PC-9 (cell line): ENCODE data around the gene RXFP3. TPM values are rescaled to one million over a fixed set of nuclear protein-coding genes. Genes with fewer than 3 reads are reported as not detected.
"Not testable (repeated sequence)": the region's sequence is repeated elsewhere in the genome, so short reads cannot be mapped to it uniquely, and the experiment has no call there.

Experiments used
- BruUV-seq: library from RNA; stranded (reverse); fragments of 400-500 nt; replicated peaks from 2 replicates; lab custom pipeline; 2021; lab: Mats Ljungman, UMichigan
- CTCF ChIA-PET: fragments of 300-600 bp; sonication (Branson Sonifier 250); formaldehyde crosslinking; loops from one replicate; lab custom pipeline; 2022; ENCODE audit warnings: antibody characterized with exemption; lab: Charles Lee
- POLR2A ChIA-PET: fragments of 300-600 bp; sonication (Branson Sonifier 250); formaldehyde crosslinking; loops from one replicate; lab custom pipeline; 2022; ENCODE audit warnings: antibody characterized with exemption; ENCODE audit not compliant: unreplicated experiment; lab: Charles Lee
- DNase-seq, 2 experiments: peaks; one replicate each; pipeline versions ENCODE4 v3.0.0 to v3.0.0-alpha.2; 2015 to 2022; ENCODE audit warnings: mixed read lengths in 1 of 2
- H2AFZ ChIP-seq: fragments of 200-600 bp; sonication (generic); 2 replicates; pipeline ENCODE4 v1.8.1; 2017; ENCODE audit warnings: antibody characterized with exemption
- H3F3A ChIP-seq: fragments of 200-600 bp; sonication (generic); 2 replicates; pipeline ENCODE4 v1.8.1; 2017; ENCODE audit warnings: antibody characterized with exemption, mild to moderate bottlenecking, low read depth; ENCODE audit not compliant: insufficient read depth
- H3K27ac ChIP-seq: fragments of 200-600 bp; sonication (generic); 2 replicates; pipeline ENCODE4 v1.6.1; 2016; ENCODE audit warnings: mixed run types
- H3K27me3 ChIP-seq: fragments of 200-600 bp; sonication (generic); 2 replicates; pipeline ENCODE4 v1.6.1; 2016; ENCODE audit warnings: low read depth, mixed run types; ENCODE audit not compliant: insufficient read depth
- H3K36me3 ChIP-seq: fragments of 200-600 bp; sonication (generic); 2 replicates; pipeline ENCODE4 v1.6.1; 2016; ENCODE audit warnings: low read depth, mixed run types
- H3K4me1 ChIP-seq: fragments of 200-600 bp; sonication (generic); replicated peaks from 2 replicates; pipeline ENCODE4 v1.6.1; 2016; ENCODE audit warnings: mixed run types; ENCODE audit not compliant: insufficient read depth
- H3K4me2 ChIP-seq: fragments of 200-600 bp; sonication (generic); 2 replicates; pipeline ENCODE4 v1.6.1; 2017; ENCODE audit warnings: mixed run types
- H3K4me3 ChIP-seq: fragments of 200-600 bp; sonication (generic); 2 replicates; pipeline ENCODE4 v1.6.1; 2016; ENCODE audit warnings: mixed run types
- H3K79me2 ChIP-seq: fragments of 200-600 bp; sonication (generic); 2 replicates; pipeline ENCODE4 v1.6.1; 2017; ENCODE audit warnings: low read depth, mixed run types
- H3K9me2 ChIP-seq: fragments of 200-600 bp; sonication (generic); 2 replicates; pipeline ENCODE4 v1.8.1; 2017; ENCODE audit warnings: mild to moderate bottlenecking; ENCODE audit not compliant: insufficient read depth
- H3K9me3 ChIP-seq: fragments of 200-600 bp; sonication (generic); 2 replicates; pipeline ENCODE4 v1.8.1; 2016; ENCODE audit warnings: low read depth; ENCODE audit not compliant: insufficient read depth
- H4K20me1 ChIP-seq: fragments of 200-600 bp; sonication (generic); 2 replicates; pipeline ENCODE4 v1.8.1; 2017; ENCODE audit not compliant: insufficient read depth
- EZH2 ChIP-seq: fragments of 200-600 bp; sonication (generic); IDR thresholded peaks from 2 replicates; pipeline ENCODE4 v1.8.0; 2017; ENCODE audit warnings: antibody characterized with exemption, low read depth
- intact Hi-C: fragments of 100-400 bp; cut with micrococcal nuclease; formaldehyde crosslinking; loops from one replicate; pipeline ENCODE4 v1.10.0; 2022; ENCODE audit not compliant: unreplicated experiment
- total RNA-seq: library from RNA; stranded (reverse); gene quantifications from 2 replicates; pipeline ENCODE4 v1.2.3, GENCODE V29; 2021
- TF ChIP-seq, protein P1 (sequence below): fragments of 200-600 bp; sonication (generic); conservative IDR thresholded peaks from 2 replicates; pipeline ENCODE4 v1.6.1; 2017; ENCODE audit warnings: mixed run types, antibody characterized with exemption, mild to moderate bottlenecking, moderate library complexity

The RXFP3 gene
- total RNA-seq, 1 experiment from 2014 or later, result not detected

DNA sequence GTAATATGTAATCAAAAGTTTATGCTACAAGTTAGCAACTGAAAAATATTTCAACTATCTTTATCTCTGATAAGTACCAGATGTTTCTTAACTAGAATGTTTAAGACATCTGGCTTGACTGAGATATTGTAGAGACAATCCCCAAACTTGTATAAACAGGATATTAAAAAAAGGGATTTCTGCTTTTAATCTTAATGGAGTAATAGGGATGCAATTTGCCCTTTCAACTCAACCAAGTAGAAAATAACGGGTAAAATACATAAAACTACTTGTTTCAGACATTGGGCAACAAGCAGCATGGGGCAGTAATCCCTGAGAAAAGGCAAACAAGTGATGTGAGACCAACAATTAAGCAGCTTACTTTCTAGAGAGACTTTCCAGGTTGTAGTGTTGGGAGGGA is 35.0 kb upstream of the RXFP3 start:
- ChIA-PET CTCF (no interaction called here), POLR2A (no interaction called here)
- no peak for DNase-seq
- Histone ChIP-seq H3F3A (peaks cover 21% of the 10 kb centered on the region), H3K9me3 (peaks cover 17% of the 10 kb centered on the region; the same call in 1 of the 2 replicates), H3K4me2 (peak overlapping the region; percentile 58; the same call in 1 of the 2 replicates), H3K4me1 (peaks cover 37% of the 10 kb centered on the region), H3K4me3 (no peak overlapping the region), H3K79me2 (no peaks in the 10 kb centered on the region), H4K20me1 (no peaks in the 10 kb centered on the region), H3K9me2 (no peaks in the 10 kb centered on the region), H2AFZ (0 out of 2 replicates have a peak overlapping the region, but pooled peaks have one; percentile 21), H3K27me3 (no peaks in the 10 kb centered on the region), H3K36me3 (no peaks in the 10 kb centered on the region), H3K27ac (0 out of 2 replicates have a peak overlapping the region, but pooled peaks have one; percentile 72)
- BruUV-seq, result no TSS peak
- TF ChIP-seq, protein P1, sequence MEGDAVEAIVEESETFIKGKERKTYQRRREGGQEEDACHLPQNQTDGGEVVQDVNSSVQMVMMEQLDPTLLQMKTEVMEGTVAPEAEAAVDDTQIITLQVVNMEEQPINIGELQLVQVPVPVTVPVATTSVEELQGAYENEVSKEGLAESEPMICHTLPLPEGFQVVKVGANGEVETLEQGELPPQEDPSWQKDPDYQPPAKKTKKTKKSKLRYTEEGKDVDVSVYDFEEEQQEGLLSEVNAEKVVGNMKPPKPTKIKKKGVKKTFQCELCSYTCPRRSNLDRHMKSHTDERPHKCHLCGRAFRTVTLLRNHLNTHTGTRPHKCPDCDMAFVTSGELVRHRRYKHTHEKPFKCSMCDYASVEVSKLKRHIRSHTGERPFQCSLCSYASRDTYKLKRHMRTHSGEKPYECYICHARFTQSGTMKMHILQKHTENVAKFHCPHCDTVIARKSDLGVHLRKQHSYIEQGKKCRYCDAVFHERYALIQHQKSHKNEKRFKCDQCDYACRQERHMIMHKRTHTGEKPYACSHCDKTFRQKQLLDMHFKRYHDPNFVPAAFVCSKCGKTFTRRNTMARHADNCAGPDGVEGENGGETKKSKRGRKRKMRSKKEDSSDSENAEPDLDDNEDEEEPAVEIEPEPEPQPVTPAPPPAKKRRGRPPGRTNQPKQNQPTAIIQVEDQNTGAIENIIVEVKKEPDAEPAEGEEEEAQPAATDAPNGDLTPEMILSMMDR, result no peak
- no peak for TF ChIP-seq EZH2
- intact Hi-C loops, result no loop called here

DNA sequence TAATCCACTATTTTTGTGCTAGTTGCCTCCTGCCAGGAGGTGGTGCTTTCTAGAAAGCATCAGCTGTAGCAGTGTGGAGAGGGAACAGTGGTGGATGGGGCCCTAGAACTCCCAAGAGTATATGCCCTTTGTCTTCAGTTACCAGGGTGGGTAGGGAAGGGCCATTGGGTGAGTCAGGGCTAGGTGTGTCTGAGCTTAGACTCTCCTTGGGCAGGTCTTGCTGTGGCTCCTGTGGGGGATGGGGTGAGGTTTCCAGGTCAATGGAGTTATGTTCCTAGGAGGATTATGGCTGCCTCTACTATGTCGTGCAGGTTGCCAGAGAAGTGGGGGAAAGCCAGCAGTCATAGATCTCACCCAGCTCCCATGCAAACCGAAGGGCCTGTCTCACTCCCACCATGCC is 33.1 kb upstream of the RXFP3 start:
- CTCF ChIA-PET, result interaction anchor here (0.6 to 1.0 kb wide), 5 partner anchors 9 to 457 kb away, joined by 3 to 6 read pairs (median 3); no protein-coding TSS in a partner anchor
- BruUV-seq, result no TSS peak

GRCh38 chr5:33905381-33905780 is 30.8 kb upstream of the RXFP3 start:
- no peaks in the 10 kb centered on the region for H3K27me3 ChIP-seq
- ChIA-PET POLR2A (no interaction called here), CTCF (no interaction called here)
- no peak for DNase-seq
- intact Hi-C loops, result no loop called here
- BruUV-seq, result no TSS peak
- H2AFZ ChIP-seq, result no peak overlapping the region
- H3K27ac ChIP-seq, result no peak overlapping the region
- no peaks in the 10 kb centered on the region for H3K79me2 ChIP-seq
- H3K9me2 ChIP-seq, result no peaks in the 10 kb centered on the region
- H3K9me3 ChIP-seq, result peaks cover 32% of the 10 kb centered on the region
- H3K4me2 ChIP-seq, result no peak overlapping the region
- TF ChIP-seq, protein P1, result no peak
- TF ChIP-seq EZH2, result no peak
- H3K4me1 ChIP-seq, result peaks cover 36% of the 10 kb centered on the region
- peaks cover 21% of the 10 kb centered on the region for H3F3A ChIP-seq
- H3K36me3 ChIP-seq, result no peaks in the 10 kb centered on the region
- no peaks in the 10 kb centered on the region for H4K20me1 ChIP-seq
- no peak overlapping the region for H3K4me3 ChIP-seq

More for the DNA sequence above, 33.1 kb upstream of the RXFP3 start:
- peaks cover 32% of the 10 kb centered on the region for H3K9me3 ChIP-seq
- H3K4me2 ChIP-seq, result peak overlapping the region; percentile 58
- no peaks in the 10 kb centered on the region for H3K36me3 ChIP-seq
- no peaks in the 10 kb centered on the region for H3K79me2 ChIP-seq
- POLR2A ChIA-PET, result interaction anchor here (0.6 to 1.1 kb wide), 3 partner anchors 11 to 254 kb away, joined by 3 to 6 read pairs (median 4); partner anchors contain the start of gene ADAMTS12
- H3K4me3 ChIP-seq, result peak overlapping the region; percentile 22; the same call in 1 of the 2 replicates
- H3K9me2 ChIP-seq, result no peaks in the 10 kb centered on the region
- intact Hi-C loops, result loop anchor here (1.0 kb wide), 3 partner anchors 9 to 44 kb away; no protein-coding TSS in a partner anchor
- TF ChIP-seq, protein P1, result no peak; the same call in 1 of the 2 replicates
- no peak for TF ChIP-seq EZH2
- H2AFZ ChIP-seq, result peak overlapping the region; percentile 54
- no peaks in the 10 kb centered on the region for H3K27me3 ChIP-seq
- H4K20me1 ChIP-seq, result no peaks in the 10 kb centered on the region
- peak; percentile 92 to 94 for DNase-seq
- peaks cover 36% of the 10 kb centered on the region for H3K4me1 ChIP-seq
- H3K27ac ChIP-seq, result peak overlapping the region; percentile 72
- peaks cover 21% of the 10 kb centered on the region for H3F3A ChIP-seq

DNA sequence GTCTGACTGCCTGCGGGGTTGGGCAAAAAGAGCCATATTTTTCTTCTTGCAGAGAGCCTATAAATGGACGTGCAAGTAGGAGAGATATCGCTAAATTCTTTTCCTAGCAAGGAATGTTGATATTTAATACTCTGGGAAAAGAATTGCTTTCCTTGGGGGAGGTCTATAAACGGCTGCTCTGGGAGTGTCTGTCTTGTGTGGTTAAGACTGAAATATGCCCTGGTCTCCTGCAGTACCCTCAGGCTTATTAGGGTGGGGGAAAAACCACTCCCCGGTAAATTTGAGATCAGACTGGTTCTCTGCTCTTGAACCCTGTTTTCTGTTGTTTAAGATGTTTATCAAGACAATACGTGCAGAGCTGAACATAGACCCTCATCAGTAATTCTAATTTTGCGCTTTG is 29.9 kb upstream of the RXFP3 start:
- H3K4me2 ChIP-seq, H3K9me2 ChIP-seq, H4K20me1 ChIP-seq, H2AFZ ChIP-seq, H3K27ac ChIP-seq, H3K36me3 ChIP-seq, CTCF ChIA-PET, intact Hi-C loops, H3K4me3 ChIP-seq, H3K27me3 ChIP-seq, BruUV-seq, DNase-seq, POLR2A ChIA-PET, H3K79me2 ChIP-seq: not testable (repeated sequence)
- peaks cover 32% of the 10 kb centered on the region for H3K4me1 ChIP-seq
- peaks cover 32% of the 10 kb centered on the region for H3K9me3 ChIP-seq
- H3F3A ChIP-seq, result peaks cover 20% of the 10 kb centered on the region

DNA sequence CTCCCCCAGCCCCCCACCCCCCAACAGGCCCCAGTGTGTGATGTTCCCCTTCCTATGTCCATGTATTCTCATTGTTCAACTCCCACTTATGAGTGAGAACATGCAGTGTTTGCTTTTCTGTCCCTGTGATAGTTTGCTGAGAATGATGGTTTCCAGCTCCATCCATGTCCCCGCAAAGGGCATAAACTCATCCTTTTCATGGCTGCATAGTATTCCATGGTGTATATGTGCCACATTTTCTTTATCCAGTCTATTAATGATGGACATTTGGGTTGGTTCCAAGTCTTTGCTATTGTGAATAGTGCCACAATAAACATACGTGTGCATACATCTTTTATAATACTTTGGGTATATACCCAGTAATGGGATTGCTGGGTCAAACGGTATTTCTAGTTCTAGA is 21.3 kb upstream of the RXFP3 start:
- H3F3A ChIP-seq, H2AFZ ChIP-seq, BruUV-seq, intact Hi-C loops, H4K20me1 ChIP-seq, H3K4me1 ChIP-seq, CTCF ChIA-PET, POLR2A ChIA-PET, H3K27ac ChIP-seq, H3K79me2 ChIP-seq, H3K9me2 ChIP-seq, H3K36me3 ChIP-seq, H3K27me3 ChIP-seq, H3K4me3 ChIP-seq, H3K4me2 ChIP-seq, DNase-seq: not testable (repeated sequence)
- peaks cover 20% of the 10 kb centered on the region; the same call in 1 of the 2 replicates for H3K9me3 ChIP-seq
